CD4-positive, alpha-beta T cell treated with Interleukin-2 at 100 ng/mL for 4 hours (primary cell): Measurements from ENCODE around the gene PLCH1.
A peak's percentile ranks its signal among the peaks of the same experiment; 100 is the strongest.

ENCODE experiments used
- DNase-seq: peaks from one replicate; pipeline ENCODE4 v3.0.0-alpha.2; 2020; ENCODE audit warnings: low spot score

The PLCH1 gene

DNA sequence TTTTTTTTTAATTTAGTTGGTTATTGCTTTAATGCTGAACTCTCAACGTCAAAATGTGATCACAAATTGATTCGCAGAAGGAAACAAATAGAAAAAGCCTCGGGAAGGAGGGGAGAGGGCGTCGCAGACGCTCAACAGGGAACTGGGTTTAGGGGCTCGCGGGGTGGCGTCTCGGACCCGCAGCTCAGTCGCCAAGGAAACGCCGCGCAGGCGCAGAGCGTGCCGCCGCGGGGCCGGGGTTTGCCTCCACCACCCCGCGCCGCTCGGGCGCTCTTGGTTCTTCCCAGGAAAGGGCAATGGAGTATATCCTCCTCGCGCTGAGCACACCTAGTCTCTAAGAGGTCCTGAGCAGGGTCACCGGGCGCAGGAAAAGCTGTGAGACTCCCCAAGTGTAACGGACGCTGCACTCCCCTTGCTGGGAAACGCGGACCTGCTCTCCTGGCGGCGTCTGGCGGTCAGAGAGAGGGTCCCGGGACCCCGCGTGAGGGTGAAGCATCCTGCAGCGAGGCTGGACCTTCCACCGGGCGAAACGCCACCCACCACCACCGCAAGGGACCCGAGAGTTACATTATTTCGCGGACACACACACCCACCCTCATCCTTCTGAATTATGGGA is 753 bp downstream of the PLCH1 start:
- DNase-seq = peak; percentile 33

DNA sequence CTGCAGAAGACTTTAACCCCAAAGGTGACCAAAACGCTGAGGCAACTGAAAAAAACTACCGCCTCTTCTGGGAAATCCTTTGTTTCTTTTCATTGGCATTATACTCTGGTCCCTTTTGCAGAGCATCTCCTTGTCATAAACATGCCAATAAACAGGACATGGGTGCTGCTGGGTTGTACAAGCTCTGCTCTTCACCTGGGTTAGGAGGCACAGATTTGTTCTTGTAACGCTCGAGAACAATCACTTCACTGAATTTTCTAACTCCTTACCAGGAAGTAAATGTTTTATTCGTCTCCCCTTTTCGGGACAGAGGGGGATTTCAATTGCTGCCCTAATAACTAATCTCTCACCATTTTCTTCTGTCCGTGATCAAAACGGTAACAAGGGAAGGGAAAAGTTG is 1.3 kb downstream of the PLCH1 start:
- DNase-seq = no peak

DNA sequence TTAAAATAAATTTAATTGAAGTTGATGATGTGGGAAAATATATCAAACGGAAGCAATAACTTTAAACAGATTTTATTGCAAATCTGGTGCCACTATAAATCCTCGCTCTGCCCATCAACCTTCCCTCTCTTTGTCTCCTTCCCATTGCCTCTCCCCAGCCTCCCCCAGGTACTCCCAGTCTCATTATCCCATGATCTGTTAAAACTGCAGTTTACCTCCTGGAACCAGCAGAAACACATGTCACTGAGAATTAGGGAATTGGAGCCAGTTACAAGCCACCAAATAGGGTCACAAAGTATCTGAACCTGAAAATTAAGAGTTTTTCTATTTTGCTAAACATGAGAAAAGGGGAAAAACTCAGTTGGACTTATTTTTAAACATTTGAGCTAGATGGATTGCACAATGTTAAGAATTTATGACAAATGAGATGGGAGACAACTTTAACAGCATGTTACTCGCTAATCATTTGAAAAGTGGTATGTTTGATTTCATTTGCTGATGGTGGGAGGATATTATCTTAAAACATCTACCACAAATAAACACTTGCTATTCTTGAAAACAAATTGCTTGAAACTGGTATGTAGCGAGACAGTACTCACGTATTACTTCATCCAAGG is 2.4 kb downstream of the PLCH1 start:
- no peak for DNase-seq

DNA sequence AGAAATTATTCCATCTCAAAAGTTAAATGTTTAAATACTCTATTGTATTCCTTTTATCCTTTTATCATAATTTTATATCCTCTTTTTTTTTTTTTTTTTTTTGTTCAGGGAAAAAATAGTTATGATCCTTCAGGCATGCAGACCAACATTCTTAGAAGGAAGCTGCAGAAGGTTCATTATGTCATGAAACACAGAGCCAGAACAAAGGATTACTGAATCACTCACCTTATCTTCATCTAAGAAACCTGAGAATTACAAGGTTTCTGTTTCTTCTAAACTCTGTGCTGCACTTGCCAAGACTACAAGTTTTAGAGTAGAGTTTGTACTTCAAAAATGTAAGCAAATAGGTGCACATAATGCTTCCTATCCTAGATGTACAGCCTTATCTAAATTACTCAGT is 3.3 kb downstream of the PLCH1 start:
- no peak for DNase-seq

DNA sequence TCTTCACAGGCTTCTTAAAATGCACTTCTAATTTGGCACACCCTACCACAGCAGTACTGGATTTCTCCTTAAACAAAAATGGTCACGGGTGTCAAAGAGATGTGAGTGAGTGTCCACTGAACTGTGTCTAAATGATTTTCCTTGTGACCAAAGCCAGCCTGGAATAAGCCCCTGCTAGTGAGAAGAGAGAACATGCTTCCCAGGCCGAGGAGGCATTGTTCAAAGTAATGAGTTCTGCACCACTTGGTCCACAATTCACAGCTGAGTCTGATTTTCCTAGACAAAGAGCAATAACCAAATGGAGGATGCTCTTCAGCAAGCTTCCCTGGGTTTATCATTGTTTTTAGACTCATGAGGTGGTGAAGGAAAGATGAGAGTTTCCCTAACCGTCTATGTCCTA is 3.8 kb downstream of the PLCH1 start:
- DNase-seq = no peak

DNA sequence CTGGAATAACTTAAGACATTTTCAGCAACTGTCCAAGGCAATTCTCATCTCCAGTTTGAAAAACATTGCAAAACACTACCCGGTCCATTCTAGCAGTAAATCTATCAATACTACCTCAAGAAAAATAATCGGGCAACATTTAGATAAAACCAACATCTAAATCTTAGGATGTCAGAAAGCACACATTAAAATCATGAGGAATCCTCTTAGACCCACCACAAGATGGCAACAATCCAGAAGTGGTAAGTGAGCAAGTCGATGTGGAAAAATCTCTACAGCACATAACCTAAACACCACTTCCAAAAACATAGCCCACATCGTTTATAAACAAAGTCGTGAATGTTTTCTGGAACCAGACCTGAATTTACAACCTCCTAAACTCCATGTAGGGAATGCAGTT is 5.7 kb downstream of the PLCH1 start:
- DNase-seq = no peak

DNA sequence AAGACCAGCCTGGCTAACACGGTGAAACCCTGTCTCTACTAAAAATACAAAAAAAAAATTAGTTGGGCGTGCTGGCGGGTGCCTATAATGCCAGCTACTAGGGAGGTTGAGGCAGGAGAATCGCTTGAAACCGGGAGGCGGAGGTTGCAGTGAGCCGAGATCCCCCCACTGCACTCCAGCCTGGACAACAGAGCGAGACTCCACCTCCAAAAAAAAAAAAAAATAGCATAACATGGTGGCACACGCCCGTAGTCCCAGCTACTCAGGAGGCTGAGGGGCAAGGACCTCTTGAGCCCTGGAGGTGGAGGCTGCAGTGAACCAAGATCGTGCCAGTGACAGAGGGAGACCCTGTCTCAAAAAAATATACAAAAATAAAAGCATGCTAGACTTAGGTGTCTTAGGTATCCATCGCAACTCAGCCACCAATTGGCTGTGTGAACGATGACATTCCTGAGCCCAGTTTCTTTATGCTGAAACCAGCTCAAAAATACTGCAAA is 6.2 kb downstream of the PLCH1 start:
- no peak for DNase-seq

DNA sequence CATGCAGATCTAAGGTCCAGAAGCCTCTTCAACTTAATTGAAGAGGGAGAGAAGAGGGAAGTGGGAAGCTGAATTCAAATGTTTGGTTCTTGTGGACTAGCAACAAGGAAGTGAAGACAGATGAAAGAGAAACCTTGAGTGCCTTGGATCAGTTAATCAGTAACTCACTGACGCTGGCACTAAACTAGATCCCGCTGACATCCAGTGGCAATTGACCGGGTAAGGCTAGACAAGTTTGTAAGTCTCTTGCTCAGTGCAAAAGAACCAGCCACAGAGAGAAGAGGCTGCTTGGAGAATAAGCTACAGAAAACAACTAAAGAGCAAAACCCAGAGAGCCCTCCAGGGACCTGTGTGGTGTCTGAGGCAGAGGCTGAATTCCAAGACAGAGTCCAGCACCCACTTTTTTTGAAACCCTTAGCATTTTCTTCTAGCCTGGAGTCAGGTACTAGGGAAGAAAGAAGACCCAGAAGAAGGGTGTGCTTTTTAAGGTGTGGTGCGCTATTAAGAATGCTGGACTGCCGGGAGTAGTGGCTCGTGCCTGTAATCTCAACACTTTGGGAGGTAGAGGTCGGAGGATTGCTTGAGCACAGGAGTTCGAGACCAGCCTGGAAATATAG is 6.9 kb downstream of the PLCH1 start:
- DNase-seq = no peak

DNA sequence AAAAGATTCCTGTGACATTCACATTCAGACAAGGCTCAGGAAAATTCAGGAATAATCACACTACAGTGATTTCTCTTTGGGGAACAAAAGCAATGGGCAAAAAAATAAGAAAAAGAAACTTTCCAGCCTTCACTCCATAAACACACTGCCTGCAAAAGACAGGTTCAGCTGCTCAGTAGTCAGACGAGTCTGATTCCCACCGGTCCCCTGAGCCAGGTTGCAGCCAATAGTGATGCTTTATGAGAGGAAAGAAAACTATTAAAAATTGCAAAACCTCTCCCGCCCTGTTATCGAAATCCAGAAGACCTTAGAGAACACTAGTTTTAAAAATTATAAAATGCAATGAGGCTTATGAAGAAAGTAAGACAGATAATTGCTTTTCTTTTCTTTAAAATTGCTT is 8.5 kb downstream of the PLCH1 start:
- DNase-seq = no peak

DNA sequence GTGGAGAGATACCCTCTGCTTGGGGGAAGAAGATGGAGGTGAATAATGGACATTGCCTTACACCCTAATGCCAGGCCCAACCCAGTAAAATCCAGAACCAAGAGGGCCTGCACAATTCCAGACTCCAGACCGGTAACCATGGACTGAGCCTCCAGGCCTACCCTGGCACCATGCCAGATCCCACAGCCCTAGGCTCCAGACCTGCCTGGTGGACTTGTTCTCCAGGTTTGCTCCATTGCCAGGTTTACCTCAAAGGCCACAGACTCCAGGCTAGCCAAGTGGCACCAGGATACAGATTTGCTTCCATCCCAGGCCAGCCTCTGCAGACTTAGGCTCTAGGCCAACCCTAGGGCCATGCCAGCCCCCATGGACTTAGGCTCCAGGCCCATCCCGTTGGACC is 14.0 kb downstream of the PLCH1 start:
- DNase-seq = no peak

DNA sequence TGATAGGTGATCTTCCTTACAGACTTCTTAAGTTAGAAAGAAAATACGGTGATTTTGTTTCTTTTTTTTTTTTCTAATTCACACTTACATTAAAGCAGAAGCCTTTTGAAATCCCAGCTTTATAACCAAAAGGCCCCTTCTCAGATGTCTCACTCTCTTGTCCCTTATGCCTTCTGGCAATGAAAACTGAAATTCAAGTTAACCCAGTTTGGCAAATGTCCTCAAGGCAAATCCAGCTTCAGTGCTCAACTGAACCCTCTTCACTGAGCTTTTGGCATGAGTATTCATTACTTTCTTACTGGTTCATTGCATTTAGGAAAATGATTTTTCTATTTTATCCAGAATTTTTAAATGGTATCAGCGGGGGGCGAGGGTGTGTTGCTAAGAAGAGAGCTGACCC is 17.0 kb downstream of the PLCH1 start:
- no peak for DNase-seq

DNA sequence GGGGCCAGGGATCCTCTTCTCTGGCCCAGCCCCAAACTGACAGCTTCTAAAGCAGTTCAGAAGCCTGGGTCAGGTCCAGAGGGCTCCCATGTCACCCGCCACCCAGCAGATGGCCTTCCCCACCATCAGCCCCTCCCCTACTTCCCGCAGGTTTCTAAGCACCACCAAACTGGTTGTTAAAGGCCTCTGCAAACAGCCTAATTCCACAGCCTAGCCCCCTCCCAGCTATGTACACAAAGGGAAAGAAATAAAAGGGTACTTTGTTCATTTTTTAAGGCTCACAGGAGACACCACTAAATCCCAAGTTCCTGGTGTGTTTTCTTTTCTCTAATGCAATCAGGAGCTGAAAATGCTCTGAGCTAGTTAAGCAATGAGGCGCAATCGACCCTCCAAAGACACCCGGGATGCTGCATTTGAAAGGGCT is 30.6 kb downstream of the PLCH1 start:
- no peak for DNase-seq

DNA sequence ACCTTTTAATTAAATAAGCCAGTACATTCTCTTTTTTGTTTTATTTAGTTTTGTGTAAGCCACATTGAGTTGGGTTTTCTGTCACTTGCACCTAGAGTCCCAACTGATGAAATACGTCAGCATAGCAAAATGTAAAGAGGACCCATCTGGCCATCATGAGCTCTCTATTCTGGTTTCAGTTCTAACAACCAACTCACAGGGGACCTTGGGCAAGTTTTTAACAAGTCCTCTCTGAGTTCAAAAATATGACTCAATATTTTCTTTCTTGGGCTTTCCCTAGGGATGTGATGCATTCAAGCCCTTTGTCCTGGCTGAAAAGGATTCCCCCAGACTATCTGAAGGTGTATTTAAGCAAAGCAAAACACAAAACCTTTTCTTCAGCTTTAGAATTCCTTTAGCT is 32.9 kb downstream of the PLCH1 start:
- no peak for DNase-seq

DNA sequence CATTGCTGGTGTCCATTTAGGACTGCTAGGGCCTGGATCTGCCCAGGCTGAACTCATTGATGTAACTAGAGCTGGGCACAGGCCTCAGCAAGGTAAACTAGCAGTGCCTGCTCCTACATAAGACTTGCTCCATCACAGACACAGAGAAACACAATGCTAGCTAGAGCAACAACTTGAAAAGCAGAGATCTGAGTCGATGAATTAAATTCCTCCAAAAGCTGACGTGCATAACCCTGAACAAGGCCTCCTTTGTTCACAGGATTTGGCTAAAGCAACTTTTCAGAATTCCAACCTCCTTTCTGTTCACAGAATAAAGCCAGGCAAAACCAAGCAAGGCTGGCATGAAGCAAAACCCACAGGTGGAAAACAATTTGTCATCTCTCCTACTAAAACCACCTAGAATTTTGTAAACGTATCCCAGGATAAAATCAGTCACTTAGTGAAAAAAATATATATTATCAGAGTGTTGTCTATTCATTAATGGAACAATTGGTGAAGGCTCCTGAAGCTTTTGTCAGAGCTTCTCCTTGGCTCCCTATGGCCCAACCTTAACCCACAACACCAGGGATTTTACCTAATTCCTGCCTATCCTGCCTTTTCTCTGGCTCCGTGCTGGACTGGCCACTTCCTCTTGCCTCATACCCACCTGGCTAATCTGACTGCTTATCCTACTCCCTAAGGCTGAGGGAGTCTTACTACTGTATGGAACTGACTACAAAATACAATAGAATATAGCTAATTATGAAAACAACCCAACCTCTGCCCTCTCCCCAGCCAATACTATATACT is 39.9 kb downstream of the PLCH1 start:
- no peak for DNase-seq

DNA sequence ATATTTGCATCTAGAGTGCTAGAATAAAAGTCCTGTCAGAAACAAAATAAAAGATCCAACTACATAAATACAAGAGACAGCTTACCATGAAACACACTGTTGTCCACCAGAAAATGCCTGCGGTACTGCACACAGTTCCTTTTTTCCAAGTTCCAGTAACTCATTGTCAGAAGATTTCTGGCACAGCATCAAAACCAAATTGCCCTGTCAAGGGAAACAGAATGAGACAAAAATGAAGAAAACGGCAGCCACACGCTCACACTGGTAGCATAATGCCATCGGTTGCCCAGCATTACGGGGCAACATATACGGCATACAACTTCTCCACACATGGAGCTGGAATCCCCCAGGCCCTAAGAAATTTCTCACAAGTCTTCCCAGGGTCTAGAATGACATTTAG is 40.8 kb downstream of the PLCH1 start:
- DNase-seq = no peak

DNA sequence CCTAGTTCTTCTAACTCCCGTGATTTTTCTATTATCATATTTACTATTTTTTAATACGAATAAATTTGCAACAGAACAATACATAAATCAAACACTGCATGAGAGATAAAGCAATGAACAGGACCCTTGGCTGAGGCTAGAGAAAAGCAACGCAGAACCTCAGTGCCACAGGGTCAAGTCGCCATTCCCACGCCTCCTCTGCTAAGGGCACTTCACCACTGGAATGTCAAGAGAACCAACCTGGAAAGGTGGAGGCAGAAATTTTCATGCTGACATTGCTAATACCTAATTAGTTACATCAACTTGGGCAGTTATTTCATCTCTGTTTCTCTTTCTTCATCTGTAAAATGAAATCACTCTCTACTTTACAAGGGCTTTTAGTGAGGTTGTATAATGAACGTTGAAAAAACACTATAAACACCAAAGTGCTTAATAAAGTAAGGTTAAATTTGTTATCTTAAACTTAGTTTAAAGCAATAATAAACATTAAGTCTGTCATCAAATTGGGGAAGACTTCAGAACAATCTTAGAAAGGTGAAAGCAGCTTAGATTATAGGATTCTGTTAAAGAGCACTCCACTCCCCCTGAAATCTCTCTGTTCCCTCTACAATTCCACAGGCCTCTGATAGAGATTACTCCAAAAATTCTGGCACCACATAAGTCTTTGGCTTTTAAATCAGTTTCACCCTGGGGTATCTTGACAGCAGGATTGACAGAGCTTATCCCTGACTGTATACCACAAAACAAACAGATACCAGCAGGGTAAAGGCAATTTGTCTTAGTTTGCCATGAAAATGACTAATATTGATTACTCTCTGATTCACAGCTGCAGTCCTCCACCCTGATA is 41.9 kb downstream of the PLCH1 start:
- DNase-seq = no peak

DNA sequence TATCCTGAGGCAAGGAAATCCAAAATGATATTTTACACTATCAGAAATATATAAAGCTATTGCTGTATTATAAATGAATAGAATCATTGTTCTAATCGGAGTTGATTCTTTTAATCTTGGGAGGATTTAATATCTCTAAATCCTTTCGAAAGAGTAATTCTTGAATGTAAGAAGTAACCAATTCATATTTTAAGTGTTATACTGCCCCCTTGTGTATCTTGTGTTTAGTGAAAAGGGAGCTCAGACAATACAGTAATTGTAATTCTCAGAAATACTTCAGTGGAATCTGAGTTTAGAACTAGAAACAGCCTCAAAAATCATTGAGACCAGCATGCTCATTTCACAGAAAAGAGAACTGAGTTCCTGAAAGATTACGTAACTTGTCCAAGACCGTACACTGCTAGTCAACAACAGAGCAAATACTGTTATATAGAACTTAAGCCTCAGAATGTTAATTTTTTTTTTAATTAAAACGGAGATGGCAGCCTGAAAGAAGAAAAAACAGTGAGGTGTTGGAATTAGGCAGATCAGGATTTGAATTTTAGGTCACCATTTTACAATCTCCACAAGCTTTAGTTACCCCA is 42.9 kb downstream of the PLCH1 start:
- DNase-seq = peak; percentile 54

DNA sequence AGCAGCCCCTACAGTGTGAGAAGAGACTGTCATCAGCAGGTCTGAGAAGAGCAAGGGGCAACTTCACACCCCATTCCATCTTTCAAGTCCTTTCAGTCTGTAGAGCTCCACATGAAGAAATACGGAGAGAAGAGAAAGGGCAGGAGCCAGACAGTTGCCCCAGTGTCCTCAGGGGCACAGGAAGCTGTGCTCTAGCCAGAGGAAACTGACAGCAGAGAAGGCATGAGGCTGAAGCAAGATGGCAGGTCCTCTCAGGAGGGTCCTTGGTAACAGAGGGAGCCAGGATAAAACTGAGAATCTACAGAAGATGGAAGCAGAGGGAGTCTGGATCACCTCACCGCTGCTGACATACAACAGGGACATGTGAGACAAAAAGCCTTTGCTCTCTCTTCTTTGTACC is 47.3 kb downstream of the PLCH1 start:
- DNase-seq = no peak

DNA sequence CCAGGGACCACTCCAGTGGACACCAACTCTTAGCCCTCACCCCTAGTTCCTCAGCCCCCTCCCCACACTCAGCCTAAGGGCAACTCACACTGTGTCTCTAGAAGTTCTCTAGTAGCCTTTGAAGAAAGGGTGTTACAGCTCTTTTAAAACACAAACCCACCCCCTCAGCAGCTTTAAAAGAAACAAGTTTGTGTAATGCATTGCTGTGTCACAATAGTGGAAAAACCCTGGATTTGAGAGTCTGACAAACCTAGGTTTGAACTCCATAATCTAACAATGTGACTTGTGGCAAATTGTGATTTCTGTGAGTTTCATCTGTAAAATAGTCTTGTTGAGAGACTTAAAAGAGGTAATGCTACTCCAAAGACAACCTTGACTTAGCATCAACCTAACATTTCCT is 54.0 kb downstream of the PLCH1 start:
- DNase-seq = no peak

DNA sequence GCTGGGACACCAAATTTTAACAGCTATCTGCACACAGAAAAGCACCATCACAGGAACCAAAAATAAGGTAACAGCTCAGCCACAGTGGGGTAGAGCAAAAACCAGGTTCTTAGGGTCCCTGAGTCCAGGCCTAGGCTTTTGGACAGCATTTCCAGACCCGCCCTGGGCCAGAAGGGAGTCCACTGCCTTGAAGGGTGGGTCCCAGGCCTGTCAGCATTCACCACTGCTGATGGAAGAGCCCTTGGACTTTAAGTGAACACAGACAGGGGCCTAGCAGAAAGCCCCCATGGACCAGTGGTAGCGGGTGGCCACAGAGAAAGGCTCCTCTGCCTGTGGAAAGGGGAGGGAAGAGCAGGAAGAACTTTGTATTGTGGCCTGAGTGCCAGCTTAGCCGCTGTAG is 56.4 kb downstream of the PLCH1 start:
- DNase-seq = no peak

DNA sequence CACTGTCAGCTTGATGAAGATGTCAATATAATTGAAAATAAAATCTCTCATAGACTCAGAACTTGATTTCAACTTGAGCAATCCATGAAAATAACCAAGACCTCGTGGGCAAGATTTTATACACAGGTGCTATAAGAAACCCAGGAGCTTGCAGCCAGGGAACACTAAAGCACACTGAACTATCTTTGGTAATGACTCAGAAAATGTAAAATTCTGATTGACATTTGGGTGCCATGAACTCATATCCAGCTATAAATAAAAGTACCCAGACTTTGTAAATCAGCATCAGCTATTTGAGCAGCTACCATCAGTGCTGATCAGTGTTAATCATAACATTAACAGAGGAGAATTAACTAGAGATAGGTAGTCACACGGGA is 61.5 kb downstream of the PLCH1 start:
- no peak for DNase-seq
